ENCODE results near the gene CFAP43.

The CFAP43 gene, protein sequence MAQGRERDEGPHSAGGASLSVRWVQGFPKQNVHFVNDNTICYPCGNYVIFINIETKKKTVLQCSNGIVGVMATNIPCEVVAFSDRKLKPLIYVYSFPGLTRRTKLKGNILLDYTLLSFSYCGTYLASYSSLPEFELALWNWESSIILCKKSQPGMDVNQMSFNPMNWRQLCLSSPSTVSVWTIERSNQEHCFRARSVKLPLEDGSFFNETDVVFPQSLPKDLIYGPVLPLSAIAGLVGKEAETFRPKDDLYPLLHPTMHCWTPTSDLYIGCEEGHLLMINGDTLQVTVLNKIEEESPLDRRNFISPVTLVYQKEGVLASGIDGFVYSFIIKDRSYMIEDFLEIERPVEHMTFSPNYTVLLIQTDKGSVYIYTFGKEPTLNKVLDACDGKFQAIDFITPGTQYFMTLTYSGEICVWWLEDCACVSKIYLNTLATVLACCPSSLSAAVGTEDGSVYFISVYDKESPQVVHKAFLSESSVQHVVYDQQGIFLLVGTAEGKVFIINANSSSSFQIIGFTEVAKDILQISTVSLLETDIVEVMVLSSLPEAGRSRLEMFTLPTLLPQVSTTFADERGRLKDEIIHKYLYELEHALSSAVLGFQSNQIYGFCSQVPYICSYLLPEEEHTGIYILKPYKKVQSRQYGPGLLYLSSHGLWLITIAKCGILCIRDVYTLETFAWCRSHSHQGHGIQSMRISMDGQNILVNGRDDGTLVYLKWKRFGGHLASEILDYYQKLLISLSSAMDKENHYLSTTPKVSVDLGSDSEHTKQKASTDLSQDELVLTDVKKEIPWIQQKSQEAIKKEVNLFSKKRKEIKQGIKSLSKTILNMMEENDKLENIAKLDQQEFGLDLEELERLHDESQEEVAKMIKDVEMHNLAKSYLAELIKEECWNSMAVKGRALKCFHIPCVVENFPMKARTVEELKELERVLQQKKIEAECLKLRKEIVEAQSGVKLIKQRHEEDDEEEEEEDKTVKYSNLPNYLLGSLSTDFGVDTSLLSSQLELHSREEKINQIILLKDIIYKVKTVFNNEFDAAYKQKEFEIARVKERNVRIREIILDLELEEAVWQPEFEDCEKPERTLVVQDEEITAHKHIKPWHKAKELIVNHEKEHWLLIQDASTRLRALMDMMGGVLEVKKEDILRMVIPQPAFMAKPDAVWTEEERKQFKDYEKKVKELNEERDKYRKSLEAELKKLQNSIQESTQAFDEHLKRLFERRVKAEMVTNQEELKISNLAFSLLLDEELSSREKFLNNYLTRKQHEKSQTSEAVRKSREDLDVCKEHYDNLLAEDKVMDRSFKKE (N-terminal part only)

DNA sequence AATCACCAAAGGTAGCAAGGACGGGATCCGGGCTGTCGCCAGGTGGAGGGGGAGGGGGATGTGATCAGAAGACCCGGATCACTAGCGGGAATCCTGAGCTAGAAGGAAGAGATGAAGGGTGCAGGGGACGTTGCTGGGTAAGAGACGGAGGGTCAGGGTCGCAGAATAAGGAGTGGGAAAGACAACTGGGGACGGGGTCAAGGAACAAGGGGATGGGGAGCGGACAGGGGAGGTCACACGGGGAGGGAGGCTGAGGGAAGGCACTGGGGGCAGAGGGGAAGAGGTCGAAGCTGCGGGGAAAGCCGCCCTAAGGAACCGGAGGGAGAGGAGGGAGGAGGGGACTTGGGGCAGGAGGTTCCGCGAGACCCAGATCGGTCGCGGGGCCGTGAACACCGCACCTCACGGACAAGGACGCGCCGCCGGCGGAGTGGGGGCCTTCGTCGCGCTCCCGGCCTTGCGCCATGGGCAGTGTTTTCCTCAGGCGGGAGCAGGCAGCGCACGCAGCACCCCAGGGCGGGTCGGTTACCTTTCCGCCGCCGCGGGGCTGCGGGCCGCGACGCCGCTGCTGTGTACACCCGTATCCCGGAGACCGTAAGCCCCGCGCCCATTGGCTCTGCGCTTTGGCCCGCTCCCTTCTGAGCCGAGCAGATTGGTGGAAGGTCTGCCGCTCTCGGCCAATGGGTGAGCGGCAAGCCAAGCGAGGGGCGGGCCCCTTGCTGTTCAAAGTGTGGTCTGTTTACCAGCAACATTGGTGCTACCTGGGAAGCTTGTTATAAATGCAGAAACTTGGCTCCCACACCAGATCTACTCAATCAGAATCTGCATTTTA lies at the start of gene CFAP43:
TSS of gene CFAP43 (minus strand) at position 581 of the 829 bp plus-strand sequence. CDS start at position 463, 118 bp downstream.
- DNase-seq (ENCODE audit: low read depth), result peak; percentile 96

DNA sequence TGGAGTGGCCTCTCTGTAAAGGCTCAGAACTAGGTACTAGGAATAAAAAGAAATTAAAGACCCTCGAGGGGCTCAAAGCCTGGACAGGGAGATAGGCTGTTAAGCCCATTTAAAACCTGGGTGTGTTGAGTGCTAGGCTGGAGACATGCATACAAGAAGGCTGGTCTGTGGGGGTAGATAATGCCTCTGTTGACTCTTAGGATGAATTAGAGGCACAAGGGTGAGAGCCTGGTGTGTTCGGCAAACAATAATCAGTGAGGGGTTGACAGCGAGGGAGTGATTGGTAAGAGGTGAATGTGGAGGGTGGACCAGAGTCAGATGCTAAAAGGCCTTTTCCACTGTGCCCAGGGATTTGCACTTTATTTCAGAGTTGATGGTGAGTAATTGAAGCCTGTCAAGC lies 49.5 kb upstream of the CFAP43 start:
- no peak for DNase-seq (ENCODE audit: low read depth)

DNA sequence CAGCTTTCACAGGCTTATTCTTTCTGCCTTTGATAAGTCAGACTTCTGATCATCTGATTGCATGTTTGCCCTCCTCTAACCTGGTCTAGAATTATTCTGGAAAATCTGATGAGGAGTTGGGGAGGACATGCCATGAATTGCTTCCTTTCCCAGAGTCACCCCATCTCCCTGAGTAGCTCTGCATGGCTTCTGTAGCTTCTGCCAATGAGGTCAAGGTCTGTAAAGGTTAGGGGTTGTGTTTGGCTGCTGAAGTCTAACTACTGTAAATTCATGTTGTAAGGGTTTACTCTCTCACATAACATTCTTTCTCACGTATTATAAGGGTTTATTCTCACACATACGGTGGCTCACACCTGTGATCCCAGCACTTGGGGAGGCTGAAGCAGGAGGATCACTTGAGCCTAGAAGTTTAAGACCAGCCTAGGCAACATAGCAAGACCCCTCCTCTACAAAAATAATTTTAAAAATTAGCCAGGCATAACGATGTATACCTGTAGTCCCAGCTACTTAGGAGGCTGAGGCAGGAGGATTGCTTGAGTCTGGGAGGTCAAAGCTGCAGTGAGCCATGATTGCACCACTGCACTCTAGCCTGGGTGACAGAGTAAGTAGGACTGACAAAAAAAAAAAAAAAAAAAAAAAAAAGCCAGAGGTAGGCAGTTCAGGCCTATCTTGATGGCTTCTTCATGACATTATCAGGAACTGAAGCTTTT lies 47.5 kb upstream of the CFAP43 start:
- DNase-seq (ENCODE audit: low read depth), result no peak

DNA sequence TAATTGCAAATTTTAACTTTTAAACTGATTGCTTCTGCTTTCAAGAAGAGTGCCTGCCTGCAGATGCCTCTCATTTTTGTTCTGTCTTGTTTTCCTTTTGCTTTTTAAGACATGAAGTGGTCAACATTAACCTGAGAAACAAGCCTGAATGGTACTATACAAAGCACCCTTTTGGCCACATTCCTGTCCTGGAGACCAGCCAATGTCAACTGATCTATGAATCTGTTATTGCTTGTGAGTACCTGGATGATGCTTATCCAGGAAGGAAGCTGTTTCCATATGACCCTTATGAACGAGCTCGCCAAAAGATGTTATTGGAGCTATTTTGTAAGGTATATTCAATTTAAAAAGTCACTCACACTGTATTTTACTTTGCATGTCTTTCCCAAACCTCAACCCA lies 45.6 kb upstream of the CFAP43 start:
- no peak for DNase-seq (ENCODE audit: low read depth)

DNA sequence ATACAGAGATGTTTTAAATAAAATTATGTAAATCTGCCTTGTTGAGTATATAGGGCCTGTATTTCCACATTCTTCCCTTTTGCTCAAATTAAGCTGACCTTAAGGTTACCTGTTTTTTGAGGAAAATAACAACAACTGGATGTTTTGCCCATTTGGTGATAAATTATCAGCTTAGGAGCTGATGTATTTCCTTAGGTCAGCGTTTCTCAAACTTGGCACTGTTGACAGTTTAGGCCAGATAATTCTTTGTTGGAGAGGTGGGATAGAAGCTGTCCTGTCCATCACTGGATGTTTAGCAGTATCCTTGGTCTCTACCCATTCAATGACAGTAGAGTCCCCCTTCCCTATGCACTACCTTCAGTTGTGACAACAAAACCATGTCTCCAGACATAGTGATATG lies 44.0 kb upstream of the CFAP43 start:
- DNase-seq (ENCODE audit: low read depth), result no peak

DNA sequence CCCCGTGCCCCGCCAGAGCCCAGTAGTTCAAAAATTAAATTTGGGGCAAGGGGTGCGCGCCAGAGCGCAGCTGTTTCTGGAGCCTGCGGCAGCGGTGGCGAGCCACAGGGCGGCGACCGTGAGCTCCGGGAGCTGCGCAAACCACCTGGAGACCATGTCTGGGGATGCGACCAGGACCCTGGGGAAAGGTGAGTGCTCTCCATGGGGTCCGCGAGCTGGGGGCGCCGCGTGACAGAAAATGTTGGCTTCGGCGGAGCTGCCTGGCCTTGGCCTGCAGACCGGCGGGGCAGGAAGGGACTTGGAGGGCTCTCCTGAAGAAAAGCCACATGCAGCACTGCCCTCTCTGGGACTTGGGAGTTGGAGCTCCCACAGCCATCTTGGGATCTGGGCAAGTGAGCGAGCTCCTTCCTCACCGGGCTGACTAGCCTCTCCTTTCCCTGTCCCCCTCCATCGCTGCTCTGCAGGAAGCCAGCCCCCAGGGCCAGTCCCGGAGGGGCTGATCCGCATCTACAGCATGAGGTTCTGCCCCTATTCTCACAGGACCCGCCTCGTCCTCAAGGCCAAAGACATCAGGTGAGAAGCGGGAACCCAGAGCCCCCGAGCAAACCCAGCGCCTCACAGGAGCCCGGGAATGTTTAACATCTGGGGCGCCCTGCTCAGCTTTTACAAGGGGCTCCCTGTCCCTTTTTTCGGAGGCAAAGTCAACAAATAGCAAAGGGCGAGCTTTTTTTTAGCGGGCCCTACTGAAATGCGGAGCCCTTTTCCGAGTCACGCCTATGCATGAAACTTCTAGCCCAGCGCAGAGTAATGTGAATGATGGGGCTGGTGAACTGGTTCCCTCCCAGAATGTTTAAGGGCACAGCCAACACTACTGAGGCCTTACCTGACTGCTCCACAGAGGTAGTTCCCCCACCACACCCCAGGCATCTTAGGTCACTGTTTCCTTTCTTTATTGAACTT lies 42.9 kb upstream of the CFAP43 start:
- DNase-seq (ENCODE audit: low read depth), result no peak

DNA sequence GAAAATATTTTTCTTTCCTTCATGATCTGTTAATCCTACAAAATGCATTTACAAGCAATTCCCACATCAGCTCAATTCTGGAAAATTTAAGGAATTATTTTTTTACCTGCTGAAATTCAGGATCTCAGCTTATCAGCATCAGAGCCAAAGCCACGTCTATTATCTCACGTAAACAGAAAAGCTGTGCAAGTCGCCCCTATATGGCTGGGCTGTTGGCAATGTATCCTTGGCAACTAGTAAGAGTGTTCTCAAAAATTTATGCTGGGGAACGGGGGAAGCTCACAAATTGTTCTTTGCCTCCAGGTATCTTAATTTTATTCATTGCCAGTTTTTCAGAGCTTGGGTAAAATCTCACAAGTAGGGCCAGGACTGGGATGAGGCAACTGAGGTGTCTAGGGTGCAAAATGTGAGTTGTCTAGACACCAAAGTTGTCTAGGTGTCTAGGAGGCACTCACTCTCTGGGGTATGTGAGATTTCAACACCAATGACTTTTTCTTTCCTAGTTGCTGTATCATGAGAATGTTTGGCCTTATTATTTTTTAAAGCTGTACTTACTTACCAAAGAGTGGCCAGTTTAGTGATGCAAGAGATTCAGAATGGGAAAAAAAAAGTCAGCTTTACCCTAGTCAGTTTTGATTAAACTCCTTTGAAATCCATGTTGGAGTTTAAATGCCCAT lies 41.9 kb upstream of the CFAP43 start:
- DNase-seq (ENCODE audit: low read depth), result no peak

DNA sequence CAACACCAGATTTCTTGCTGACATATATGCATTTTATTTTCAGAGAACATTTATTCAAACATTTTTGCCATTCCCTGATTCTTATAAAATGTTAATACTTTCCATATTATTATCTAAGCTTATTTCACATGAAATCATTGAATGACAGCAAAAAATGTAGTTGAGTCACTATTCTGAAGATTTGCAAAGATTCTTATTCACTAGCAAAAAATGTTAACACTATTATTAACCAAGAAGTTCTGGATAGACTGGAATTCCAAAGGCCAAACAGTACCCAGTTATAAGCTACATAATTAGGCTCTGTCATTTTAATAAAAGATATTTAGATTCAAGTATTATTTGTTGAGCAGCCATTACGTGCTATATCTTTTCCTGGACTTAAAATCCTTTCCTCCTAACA lies 41.1 kb upstream of the CFAP43 start:
- DNase-seq (ENCODE audit: low read depth), result no peak

DNA sequence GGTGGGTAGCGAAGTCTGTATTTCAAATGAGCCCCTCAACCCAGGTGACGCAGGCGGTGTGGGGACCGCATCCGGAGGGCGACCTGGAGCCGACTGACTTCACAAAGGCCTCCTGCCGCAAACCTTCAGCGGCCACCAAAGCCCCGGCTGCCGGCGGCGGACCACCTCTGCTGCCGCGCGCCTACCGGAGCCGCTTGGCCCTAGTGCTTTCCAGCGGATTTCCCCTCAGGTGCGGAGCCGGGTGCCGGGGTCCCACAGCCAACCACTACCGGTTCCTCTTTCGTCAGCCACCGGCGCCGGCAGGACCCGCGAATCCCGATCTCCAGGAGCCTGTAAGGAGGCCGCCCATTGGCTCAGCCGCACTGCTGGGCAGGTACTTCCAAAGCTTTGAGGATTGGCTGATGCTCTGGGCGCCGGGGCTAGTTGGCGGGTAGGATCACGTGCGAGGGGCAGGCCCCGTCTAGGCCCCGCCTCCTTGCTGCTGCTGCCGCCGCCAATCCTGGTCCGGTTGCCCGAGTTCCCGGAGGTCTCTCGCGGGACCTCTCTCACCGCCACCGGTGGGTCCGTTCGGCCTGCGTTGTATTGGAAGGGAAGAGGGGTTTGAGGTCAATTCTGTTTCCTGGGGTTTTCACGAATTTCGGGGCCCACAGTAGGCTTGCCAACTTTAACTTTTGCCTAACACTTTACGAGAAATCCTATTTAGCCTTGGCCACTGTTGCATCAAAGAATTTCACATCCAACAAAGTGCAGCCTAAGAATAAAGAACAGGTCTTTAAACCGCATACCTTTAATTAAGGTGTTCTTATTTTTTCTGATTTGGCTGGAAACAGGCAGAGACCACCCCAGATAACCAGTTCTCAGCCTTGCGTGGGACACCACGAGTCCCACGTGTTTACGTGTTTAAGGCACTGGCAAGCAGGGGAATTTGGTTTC lies 36.8 kb upstream of the CFAP43 start, which contains the start of gene GSTO2:
TSS of gene GSTO2 (plus strand) at position 472 of the 933 bp plus-strand sequence. CDS start 5,732 bp downstream, outside the sequence.
- DNase-seq (ENCODE audit: low read depth), result peak; percentile 94

DNA sequence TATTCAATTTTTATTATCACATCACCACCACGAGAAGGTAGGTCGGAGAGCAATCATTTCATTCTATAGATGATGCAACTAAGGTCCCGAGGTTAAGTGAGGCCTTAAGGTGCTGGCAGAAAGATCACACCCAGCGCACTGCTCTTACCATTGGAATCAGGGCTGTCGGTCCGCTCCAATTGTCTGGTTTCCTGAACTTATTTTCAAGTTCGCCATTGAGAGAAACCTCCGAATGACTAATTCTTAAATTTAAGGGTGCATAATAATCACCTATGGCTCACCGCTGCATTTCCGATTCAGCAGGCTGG lies 36.2 kb upstream of the CFAP43 start:
- no peak for DNase-seq (ENCODE audit: low read depth)

DNA sequence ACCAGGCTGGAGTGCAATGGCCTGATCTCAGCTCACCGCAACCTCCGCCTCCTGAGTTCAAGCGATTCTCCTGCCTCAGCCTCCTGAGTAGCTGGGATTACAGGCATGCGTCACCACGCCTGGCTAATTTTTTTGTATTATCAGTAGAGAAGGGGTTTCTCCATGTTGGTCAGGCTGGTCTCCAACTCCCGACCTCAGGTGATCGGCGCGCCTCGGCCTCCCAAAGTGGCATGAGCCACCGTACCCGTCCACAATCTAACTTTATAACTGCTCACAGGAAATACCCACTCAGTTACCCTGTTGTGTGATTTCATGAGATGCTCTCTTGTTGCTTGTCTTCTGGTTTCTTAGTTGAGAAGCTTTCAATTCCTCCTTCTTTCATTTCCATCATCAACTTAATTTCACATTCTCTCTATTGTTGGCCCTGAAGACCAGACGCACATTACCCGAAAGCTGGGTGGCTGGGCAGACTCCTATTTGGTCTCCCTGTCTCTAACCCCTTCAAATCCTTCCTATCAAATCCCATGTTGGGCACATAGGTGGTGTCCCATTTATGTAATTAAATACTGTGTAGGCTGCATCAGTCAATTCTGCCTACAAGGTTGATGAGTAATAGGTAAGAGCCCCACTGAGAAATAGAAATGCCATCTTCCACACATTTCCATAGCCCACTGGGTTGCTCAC lies 35.7 kb upstream of the CFAP43 start:
- DNase-seq (ENCODE audit: low read depth), result no peak

DNA sequence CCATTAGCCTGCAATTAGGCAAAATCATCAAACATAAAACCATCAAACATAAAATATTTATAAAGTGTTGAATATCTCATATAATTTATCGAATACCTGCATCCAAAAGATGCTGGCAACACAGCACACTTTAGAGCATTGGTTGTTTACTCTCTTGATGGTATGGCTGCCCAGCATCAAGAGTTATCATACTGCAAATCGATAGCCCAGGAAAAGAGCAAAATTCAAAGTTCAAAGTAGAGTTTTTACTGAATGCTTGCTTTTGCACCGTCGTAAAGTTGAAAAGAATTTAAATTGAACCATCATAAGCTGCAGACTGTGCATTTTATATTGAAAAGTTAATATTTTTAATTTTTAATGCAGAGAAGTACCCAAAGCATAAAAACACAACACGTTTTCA lies 32.6 kb upstream of the CFAP43 start:
- no peak for DNase-seq (ENCODE audit: low read depth)

DNA sequence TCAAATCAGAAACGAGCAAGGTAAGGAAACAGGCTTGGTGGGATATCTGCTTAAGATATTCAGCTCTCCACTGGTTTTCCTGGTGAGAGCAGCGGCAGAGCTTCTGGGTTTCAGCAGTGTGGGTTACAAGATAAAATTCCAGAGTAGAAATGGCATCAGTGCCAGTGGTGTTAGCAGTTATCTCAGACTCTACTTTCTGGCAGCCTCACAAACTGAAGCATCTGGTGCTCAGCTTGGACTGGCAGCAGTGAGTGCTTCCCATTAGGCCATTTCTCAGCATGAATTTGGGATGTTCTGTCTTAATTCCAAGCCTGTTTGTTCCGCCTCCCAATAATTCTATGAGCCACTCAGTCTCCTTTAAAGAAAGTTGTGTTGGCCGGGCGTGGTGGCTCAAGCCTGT lies 29.9 kb upstream of the CFAP43 start:
- no peak for DNase-seq (ENCODE audit: low read depth)

DNA sequence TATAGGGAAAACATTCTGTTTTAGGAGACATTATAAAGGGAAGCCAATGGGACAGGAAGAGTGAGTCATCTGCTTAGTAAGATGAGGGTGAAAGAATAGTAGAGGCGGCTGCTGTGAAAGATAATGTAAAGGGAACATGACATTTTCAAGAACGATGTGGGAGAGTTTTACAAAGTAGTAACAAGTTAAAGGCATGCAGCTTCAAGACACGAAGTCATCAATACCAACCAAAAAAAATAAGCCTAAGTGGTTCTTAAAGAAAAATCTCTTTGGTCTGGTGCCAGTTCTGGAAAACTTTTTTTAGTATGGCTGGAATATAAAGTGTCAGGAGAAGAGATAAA lies 28.6 kb upstream of the CFAP43 start:
- no peak for DNase-seq (ENCODE audit: low read depth)

DNA sequence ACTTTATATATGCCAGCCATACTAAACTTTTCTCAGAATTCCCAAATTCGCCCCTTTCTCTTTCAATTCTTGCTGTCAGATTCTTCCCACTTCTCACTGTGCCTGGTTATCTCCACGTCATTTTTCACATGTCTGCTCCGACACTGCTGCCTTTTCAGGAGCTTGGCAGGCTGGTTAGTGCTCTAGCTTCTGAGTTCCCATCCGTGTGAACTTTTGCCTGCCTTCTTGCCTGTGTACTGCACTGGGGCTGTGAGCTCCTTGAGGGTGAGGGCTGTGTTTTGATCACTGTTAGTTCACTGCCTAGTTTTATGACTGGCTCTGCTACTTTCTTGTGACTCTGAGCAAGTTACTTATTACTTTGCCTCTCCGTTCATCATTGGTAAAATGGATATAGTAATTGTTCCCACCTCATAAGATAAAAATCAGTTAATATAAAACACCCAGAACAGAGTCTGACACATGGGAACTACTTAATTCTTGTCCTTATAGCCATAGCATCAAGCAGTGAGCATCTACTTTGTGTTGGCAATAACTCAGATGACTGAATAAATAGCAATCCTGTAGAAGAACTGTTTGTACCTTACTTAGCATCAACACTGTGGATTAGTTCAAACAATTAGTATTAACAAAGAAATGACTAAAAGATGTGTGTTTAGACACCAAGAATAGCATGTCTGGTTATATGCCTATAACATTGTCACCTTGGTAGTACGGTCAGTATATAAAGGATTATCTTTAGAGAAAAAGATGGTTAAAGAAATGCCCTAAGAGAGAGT lies 28.0 kb upstream of the CFAP43 start:
- DNase-seq (ENCODE audit: low read depth), result no peak

DNA sequence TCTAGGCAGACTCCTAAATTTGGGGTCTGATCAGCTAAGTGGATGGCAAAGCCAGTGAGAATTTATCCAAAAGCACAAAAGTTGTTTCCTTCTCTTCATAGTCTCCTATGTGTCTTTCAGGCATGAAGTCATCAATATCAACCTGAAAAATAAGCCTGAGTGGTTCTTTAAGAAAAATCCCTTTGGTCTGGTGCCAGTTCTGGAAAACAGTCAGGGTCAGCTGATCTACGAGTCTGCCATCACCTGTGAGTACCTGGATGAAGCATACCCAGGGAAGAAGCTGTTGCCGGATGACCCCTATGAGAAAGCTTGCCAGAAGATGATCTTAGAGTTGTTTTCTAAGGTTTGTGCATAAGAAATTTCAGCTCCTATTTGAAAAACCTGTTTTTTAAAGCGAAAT lies 27.3 kb upstream of the CFAP43 start:
- no peak for DNase-seq (ENCODE audit: low read depth)

DNA sequence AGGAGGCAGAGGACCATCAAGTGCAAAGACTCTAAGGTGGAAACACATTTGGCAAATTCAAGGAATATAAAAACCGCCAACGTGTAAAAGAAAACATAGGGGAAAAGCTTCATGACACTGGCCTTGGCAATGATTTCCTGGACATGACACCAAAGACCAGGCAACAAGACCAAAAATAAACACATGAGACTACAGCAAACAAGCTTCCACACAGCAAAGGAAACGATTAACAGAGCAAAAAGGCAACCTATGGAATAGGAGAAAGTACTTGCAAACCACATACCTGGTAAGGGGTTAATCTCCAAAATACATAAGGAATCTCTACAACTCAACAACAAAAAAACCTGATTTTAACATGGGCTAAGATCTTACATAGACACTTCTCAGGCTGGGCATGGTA lies 26.0 kb upstream of the CFAP43 start:
- DNase-seq (ENCODE audit: low read depth), result no peak

Data from stimulated activated CD8-positive, alpha-beta memory T cell treated with anti-CD3 and anti-CD28 coated beads, Interleukin-12 subunit alpha, Interleukin-12 subunit beta, amount 100 ng/mL, for 4 hours (primary cell).